ENCODE data around the gene RASSF9. TPM values are rescaled to one million over a fixed set of nuclear protein-coding genes. Genes with fewer than 3 reads are reported as not detected.

The RASSF9 gene
- total and polyA plus RNA-seq, 10 of the 15 experiments (the other 5 are each of a cell fraction or from before 2014, with no cell fraction given): under 0.01 to 0.10 TPM; not detected in 8

DNA sequence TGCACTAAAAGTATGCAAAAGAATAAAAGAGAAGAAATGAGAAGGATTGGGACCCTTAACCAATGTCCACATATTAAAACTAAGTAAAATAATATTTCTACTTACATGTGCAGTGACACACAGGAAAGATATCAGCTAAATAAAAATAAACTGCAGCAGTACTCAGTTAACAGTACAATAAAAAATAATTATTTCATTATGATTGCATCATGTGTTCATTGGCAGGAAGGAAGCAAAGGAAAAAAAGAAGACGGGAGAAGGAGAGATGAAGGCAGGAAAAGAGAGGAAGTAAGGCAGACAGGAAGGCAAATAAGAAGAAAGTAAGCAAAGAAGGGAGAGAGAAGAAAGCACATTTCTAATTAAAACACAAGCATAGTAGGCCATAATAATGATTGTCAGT lies 33.0 kb downstream of the RASSF9 start:
- no peak overlapping the region for H3K9ac ChIP-seq (ENCODE audit: control insufficient read depth, insufficient read depth, low read length)
- ChIA-PET SMC1A (ENCODE audit: uncharacterized antibody, unreplicated experiment) (no interaction called here), RAD21 (ENCODE audit: unreplicated experiment) (no interaction called here), CTCF (no interaction called here), POLR2A (no interaction called here)
- H3K9me3 ChIP-seq (replicated peaks; ENCODE audit: control insufficient read depth, insufficient read depth, low read length): no peaks in the 10 kb centered on the region
- FAIRE-seq: no peak
- no peak overlapping the region for H3K4me2 ChIP-seq (ENCODE audit: control insufficient read depth, insufficient read depth)
- no peak overlapping the region for H2AFZ ChIP-seq (ENCODE audit: control insufficient read depth, low read depth, low read length)
- no peaks in the 10 kb centered on the region for H3K36me3 ChIP-seq (ENCODE audit: control insufficient read depth in 2 of 2, insufficient read depth in 2 of 2, low read length in 1 of 2)
- H3K4me3 ChIP-seq: no peak overlapping the region
- no peak overlapping the region for H3K27ac ChIP-seq (ENCODE audit: control insufficient read depth, insufficient read depth)
- in situ Hi-C loops (cut with MboI) (no loop called here), intact Hi-C loops (cut with micrococcal nuclease; ENCODE audit: unreplicated experiment) (no loop called here)
- no TSS peak for BruUV-seq (replicated peaks)
- H4K20me1 ChIP-seq (ENCODE audit: control insufficient read depth, insufficient read depth): no peaks in the 10 kb centered on the region
- H3K4me1 ChIP-seq (ENCODE audit: control insufficient read depth, insufficient read depth, low read length): no peaks in the 10 kb centered on the region
- H3K79me2 ChIP-seq (ENCODE audit: control insufficient read depth, insufficient read depth, low read length): no peaks in the 10 kb centered on the region
- no peak for DNase-seq (ENCODE audit: low read depth, low spot score)
- no peaks in the 10 kb centered on the region for H3K27me3 ChIP-seq (replicated peaks in 1 of 2; ENCODE audit: control insufficient read depth in 2 of 2, insufficient read depth in 2 of 2, low read length in 1 of 2)
- TF ChIP-seq HDAC2 (IDR thresholded peaks at IDR 0.05) (no peak), BHLHE40 (IDR thresholded peaks at IDR 0.05; ENCODE audit: borderline replicate concordance in 1 of 2, low read depth in 2 of 2, low read length in 1 of 2) (no peak), BACH1 (IDR thresholded peaks at IDR 0.05; ENCODE audit: borderline replicate concordance) (no peak), ZSCAN29 (IDR thresholded peaks at IDR 0.05) (no peak), SRF (IDR thresholded peaks at IDR 0.05; ENCODE audit: low read depth in 2 of 2, low read length in 2 of 2) (no peak), HDAC6 (IDR thresholded peaks at IDR 0.05; ENCODE audit: unreplicated experiment) (no peak), POU2F2 (IDR thresholded peaks at IDR 0.05; ENCODE audit: borderline replicate concordance, low read depth, low read length) (no peak), MYC (IDR thresholded peaks at IDR 0.05; ENCODE audit: insufficient read depth, insufficient read length, insufficient replicate concordance, low read length, severe bottlenecking) (no peak), FOXM1 (IDR thresholded peaks at IDR 0.05; ENCODE audit: low read depth, low read length) (no peak), GABPA (IDR thresholded peaks at IDR 0.05; ENCODE audit: low read depth) (no peak), ESRRA (IDR thresholded peaks at IDR 0.05; ENCODE audit: low read length) (no peak), RCOR1 (conservative IDR thresholded peaks at IDR 0.05; ENCODE audit: low read depth, low read length) (no peak), SUPT20H (IDR thresholded peaks at IDR 0.05; ENCODE audit: borderline replicate concordance, control insufficient read depth, low read depth, low read length) (no peak)
- no peak for ATAC-seq
- 43% methylated on average over 1 of the region's 1 CpG for WGBS (ENCODE audit: insufficient coverage, insufficient replicate concordance, low lambda C conversion rate, missing lambda C conversion rate)
